ENCODE measurements around the gene PPP2R2C. TPM values are rescaled to one million over a fixed set of nuclear protein-coding genes. Genes with fewer than 3 reads are reported as not detected.

PPP2R2C gene
- total RNA-seq, 1 experiment from 2014 or later = 9.5 TPM

DNA sequence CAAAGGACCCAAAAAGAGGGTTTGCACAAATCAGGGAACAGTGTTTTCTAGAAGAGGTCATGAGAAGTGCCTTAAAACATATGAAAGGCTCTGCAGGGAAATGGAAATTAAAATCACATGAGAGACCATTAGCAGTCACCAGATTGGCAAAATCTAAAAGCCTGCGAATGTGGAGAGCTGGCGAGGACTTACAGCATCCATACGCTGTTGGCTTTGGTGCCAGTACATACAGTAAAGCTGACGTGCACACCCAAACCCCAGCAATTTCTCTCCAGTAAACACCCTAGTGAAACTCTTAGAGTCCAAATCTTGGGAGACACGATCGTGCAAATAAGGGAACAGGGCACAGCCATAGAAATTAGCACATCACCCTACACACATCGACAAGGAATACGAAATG, 25.4 kb upstream of the PPP2R2C start:
- Histone ChIP-seq H2AFZ (ENCODE audit: low read length) (no peak overlapping the region), H4K20me1 (ENCODE audit: low read length) (no peaks in the 10 kb centered on the region), H3K9ac (ENCODE audit: low read length) (no peak overlapping the region), H3K4me1 (ENCODE audit: insufficient read depth, low read length) (no peaks in the 10 kb centered on the region), H3K36me3 (ENCODE audit: low read depth, low read length) (no peaks in the 10 kb centered on the region), H3K9me2 (replicated peaks; ENCODE audit: low read length) (no peaks in the 10 kb centered on the region), H3K27ac (ENCODE audit: low read length) (no peak overlapping the region), H3F3A (ENCODE audit: low read length, unreplicated experiment) (no peaks in the 10 kb centered on the region), H3K4me3 (ENCODE audit: low read length) (no peak overlapping the region), H3K4me2 (ENCODE audit: low read length) (no peak overlapping the region), H3K79me2 (ENCODE audit: low read length) (no peaks in the 10 kb centered on the region), H3K27me3 (ENCODE audit: low read length) (no peaks in the 10 kb centered on the region), H3K9me3 (ENCODE audit: low read length) (no peaks in the 10 kb centered on the region)
- BruUV-seq (replicated peaks) = no TSS peak
- CTCF ChIA-PET = no interaction called here
- TF ChIP-seq, protein P1, sequence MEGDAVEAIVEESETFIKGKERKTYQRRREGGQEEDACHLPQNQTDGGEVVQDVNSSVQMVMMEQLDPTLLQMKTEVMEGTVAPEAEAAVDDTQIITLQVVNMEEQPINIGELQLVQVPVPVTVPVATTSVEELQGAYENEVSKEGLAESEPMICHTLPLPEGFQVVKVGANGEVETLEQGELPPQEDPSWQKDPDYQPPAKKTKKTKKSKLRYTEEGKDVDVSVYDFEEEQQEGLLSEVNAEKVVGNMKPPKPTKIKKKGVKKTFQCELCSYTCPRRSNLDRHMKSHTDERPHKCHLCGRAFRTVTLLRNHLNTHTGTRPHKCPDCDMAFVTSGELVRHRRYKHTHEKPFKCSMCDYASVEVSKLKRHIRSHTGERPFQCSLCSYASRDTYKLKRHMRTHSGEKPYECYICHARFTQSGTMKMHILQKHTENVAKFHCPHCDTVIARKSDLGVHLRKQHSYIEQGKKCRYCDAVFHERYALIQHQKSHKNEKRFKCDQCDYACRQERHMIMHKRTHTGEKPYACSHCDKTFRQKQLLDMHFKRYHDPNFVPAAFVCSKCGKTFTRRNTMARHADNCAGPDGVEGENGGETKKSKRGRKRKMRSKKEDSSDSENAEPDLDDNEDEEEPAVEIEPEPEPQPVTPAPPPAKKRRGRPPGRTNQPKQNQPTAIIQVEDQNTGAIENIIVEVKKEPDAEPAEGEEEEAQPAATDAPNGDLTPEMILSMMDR (conservative IDR thresholded peaks at IDR 0.05; ENCODE audit: low read depth, low read length) = no peak
- no peak for TF ChIP-seq EZH2phosphoT487 (IDR thresholded peaks at IDR 0.05; ENCODE audit: borderline replicate concordance, low read length)
- ATAC-seq = no peak
- intact Hi-C loops (cut with micrococcal nuclease) = no loop called here
- POLR2A ChIA-PET (ENCODE audit: unreplicated experiment) = no interaction called here
- DNase-seq = no peak

DNA sequence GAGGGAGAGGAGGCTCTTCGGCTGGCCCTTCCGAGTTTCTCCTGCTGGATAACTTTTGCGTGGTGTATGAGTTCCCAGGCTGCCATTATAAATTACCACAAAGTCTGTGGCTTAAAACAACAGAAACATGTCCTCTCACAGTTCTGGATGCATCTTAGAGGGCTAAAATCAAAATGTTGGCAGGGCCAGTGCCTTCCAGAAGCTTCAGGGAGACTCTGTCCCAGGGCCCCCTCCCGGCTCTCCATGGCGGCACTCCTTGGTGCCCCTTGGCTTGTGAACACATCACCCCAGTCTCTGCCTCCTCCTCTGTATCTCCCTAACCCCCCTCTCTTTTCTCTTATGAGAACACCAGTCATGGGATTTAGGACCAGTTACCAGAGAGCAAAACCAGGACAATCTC, 23.3 kb upstream of the PPP2R2C start:
- no peak overlapping the region for H3K9ac ChIP-seq (ENCODE audit: low read length)
- no peaks in the 10 kb centered on the region for H3K9me2 ChIP-seq (replicated peaks; ENCODE audit: low read length)
- H3K27ac ChIP-seq (ENCODE audit: low read length) = no peak overlapping the region
- ATAC-seq (no peak), DNase-seq (no peak)
- intact Hi-C loops (cut with micrococcal nuclease) = no loop called here
- CTCF ChIA-PET = no interaction called here
- no peaks in the 10 kb centered on the region for H3F3A ChIP-seq (ENCODE audit: low read length, unreplicated experiment)
- H3K79me2 ChIP-seq (ENCODE audit: low read length) = no peaks in the 10 kb centered on the region
- H3K4me2 ChIP-seq (ENCODE audit: low read length) = no peak overlapping the region
- no peaks in the 10 kb centered on the region for H3K9me3 ChIP-seq (ENCODE audit: low read length)
- no peak overlapping the region for H2AFZ ChIP-seq (ENCODE audit: low read length)
- H3K4me1 ChIP-seq (ENCODE audit: insufficient read depth, low read length) = no peaks in the 10 kb centered on the region
- no peaks in the 10 kb centered on the region for H4K20me1 ChIP-seq (ENCODE audit: low read length)
- H3K36me3 ChIP-seq (ENCODE audit: low read depth, low read length) = no peaks in the 10 kb centered on the region
- POLR2A ChIA-PET (ENCODE audit: unreplicated experiment) = no interaction called here
- TF ChIP-seq EZH2 (IDR thresholded peaks at IDR 0.05; ENCODE audit: low read length, unreplicated experiment) = no peak
- TF ChIP-seq, protein P1 (conservative IDR thresholded peaks at IDR 0.05; ENCODE audit: low read depth, low read length) = no peak
- TF ChIP-seq EZH2phosphoT487 (IDR thresholded peaks at IDR 0.05; ENCODE audit: borderline replicate concordance, low read length) = no peak
- H3K4me3 ChIP-seq (ENCODE audit: low read length) = no peak overlapping the region
- H3K27me3 ChIP-seq (ENCODE audit: low read length) = no peaks in the 10 kb centered on the region
- no TSS peak for BruUV-seq (replicated peaks)

DNA sequence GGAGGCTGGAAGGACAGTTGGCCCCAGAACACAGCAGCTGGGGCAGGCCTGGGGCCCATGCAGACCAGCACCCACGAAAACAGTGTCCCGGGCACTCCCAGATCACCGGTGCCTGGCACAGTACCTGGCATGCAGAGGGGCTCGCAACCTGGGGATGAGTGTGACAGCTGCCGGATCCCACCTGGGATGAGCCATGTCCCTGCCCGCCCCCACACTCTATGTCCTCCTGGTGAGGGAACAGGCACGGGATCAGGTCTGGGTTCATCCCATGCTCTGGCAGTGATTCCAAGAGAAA, 22.8 kb upstream of the PPP2R2C start:
- Histone ChIP-seq H3K9me3 (ENCODE audit: low read length) (no peaks in the 10 kb centered on the region), H3K9me2 (replicated peaks; ENCODE audit: low read length) (no peaks in the 10 kb centered on the region), H3K27ac (ENCODE audit: low read length) (no peak overlapping the region), H4K20me1 (ENCODE audit: low read length) (no peaks in the 10 kb centered on the region), H2AFZ (ENCODE audit: low read length) (no peak overlapping the region), H3K79me2 (ENCODE audit: low read length) (no peaks in the 10 kb centered on the region), H3F3A (ENCODE audit: low read length, unreplicated experiment) (no peaks in the 10 kb centered on the region), H3K27me3 (ENCODE audit: low read length) (no peaks in the 10 kb centered on the region), H3K4me2 (ENCODE audit: low read length) (no peak overlapping the region), H3K4me1 (ENCODE audit: insufficient read depth, low read length) (no peaks in the 10 kb centered on the region), H3K9ac (ENCODE audit: low read length) (no peak overlapping the region), H3K36me3 (ENCODE audit: low read depth, low read length) (no peaks in the 10 kb centered on the region), H3K4me3 (ENCODE audit: low read length) (no peak overlapping the region)
- ChIA-PET POLR2A (ENCODE audit: unreplicated experiment) (no interaction called here), CTCF (no interaction called here)
- DNase-seq = no peak
- ATAC-seq = no peak
- no TSS peak for BruUV-seq (replicated peaks)
- intact Hi-C loops (cut with micrococcal nuclease) = no loop called here
- no peak for TF ChIP-seq EZH2phosphoT487 (IDR thresholded peaks at IDR 0.05; ENCODE audit: borderline replicate concordance, low read length)
- TF ChIP-seq, protein P1 (conservative IDR thresholded peaks at IDR 0.05; ENCODE audit: low read depth, low read length) = no peak
- TF ChIP-seq EZH2 (IDR thresholded peaks at IDR 0.05; ENCODE audit: low read length, unreplicated experiment) = no peak

Measured in PC-3 (cell line).